Astrocyte (in vitro differentiated cells and primary cell): ENCODE measurements around the gene FXYD7. TPM values are rescaled to one million over a fixed set of nuclear protein-coding genes. Genes with fewer than 3 reads are reported as not detected.

Experiments
- DNase-seq: peaks from one replicate; pipeline ENCODE4 v3.0.0-alpha.2; 2010; ENCODE audit warnings: low read depth
- FAIRE-seq: peaks from 2 replicates; lab custom pipeline; 2011; peaks lifted over from hg19 to GRCh38; lab: Jason Lieb, UNC
- H2AFZ ChIP-seq: 2 replicates; pipeline ENCODE4 v1.6.0; 2012; ENCODE audit warnings: low read depth, low read length, inconsistent platforms
- H3K27ac ChIP-seq: 2 replicates; pipeline ENCODE4 v1.5.1; 2011; ENCODE audit warnings: low read depth, low read length, inconsistent platforms
- H3K27me3 ChIP-seq: 2 replicates; pipeline ENCODE4 v1.6.0; 2011; ENCODE audit warnings: low read length, inconsistent platforms; ENCODE audit not compliant: insufficient read depth
- H3K36me3 ChIP-seq: 2 replicates; pipeline ENCODE4 v1.5.1; 2011; ENCODE audit warnings: low read length, inconsistent platforms; ENCODE audit not compliant: insufficient read depth
- H3K4me1 ChIP-seq: 2 replicates; pipeline ENCODE4 v1.5.1; 2011; ENCODE audit warnings: low read length, inconsistent platforms; ENCODE audit not compliant: insufficient read depth
- H3K4me2 ChIP-seq: 2 replicates; pipeline ENCODE4 v1.6.0; 2012; ENCODE audit warnings: low read length, inconsistent platforms
- H3K4me3 ChIP-seq: 2 replicates; pipeline ENCODE4 v1.5.1; 2011; ENCODE audit warnings: low read depth, mild to moderate bottlenecking, low read length, inconsistent platforms; ENCODE audit not compliant: insufficient read depth
- H3K79me2 ChIP-seq: 2 replicates; pipeline ENCODE4 v1.6.0; 2012; ENCODE audit warnings: mild to moderate bottlenecking, low read length, inconsistent platforms; ENCODE audit not compliant: insufficient read depth
- H3K9ac ChIP-seq: 2 replicates; pipeline ENCODE4 v1.6.0; 2012; ENCODE audit warnings: mild to moderate bottlenecking, low read length, inconsistent platforms
- H3K9me3 ChIP-seq: 2 replicates; pipeline ENCODE4 v1.5.1; 2012; ENCODE audit warnings: low read depth, mild to moderate bottlenecking, low read length, inconsistent platforms; ENCODE audit not compliant: insufficient read depth
- H4K20me1 ChIP-seq: 2 replicates; pipeline ENCODE4 v1.6.0; 2012; ENCODE audit warnings: low read length, inconsistent platforms; ENCODE audit not compliant: insufficient read depth
- H3K27ac Mint-ChIP-seq: one replicate; pipeline ENCODE4 v1.8.0; 2021; ENCODE audit warnings: mild to moderate bottlenecking, mixed read lengths; ENCODE audit not compliant: unreplicated experiment
- H3K27me3 Mint-ChIP-seq: one replicate; pipeline ENCODE4 v1.8.0; 2021; ENCODE audit warnings: low read depth, mixed read lengths; ENCODE audit not compliant: unreplicated experiment
- H3K36me3 Mint-ChIP-seq: one replicate; pipeline ENCODE4 v1.8.0; 2021; ENCODE audit warnings: low read depth, mixed read lengths; ENCODE audit not compliant: unreplicated experiment
- H3K4me1 Mint-ChIP-seq: one replicate; pipeline ENCODE4 v1.8.0; 2021; ENCODE audit warnings: low read depth, mixed read lengths; ENCODE audit not compliant: unreplicated experiment
- H3K4me3 Mint-ChIP-seq: one replicate; pipeline ENCODE4 v1.8.0; 2021; ENCODE audit warnings: mild to moderate bottlenecking, moderate library complexity, mixed read lengths; ENCODE audit not compliant: unreplicated experiment
- H3K9me3 Mint-ChIP-seq: one replicate; pipeline ENCODE4 v1.8.0; 2021; ENCODE audit warnings: mild to moderate bottlenecking, mixed read lengths; ENCODE audit not compliant: unreplicated experiment
- EZH2 ChIP-seq: IDR thresholded peaks from 2 replicates; pipeline ENCODE4 v1.6.1; 2012; ENCODE audit warnings: mild to moderate bottlenecking, low read length, inconsistent platforms; ENCODE audit not compliant: insufficient read depth
- total RNA-seq: library from RNA; stranded (reverse); gene quantifications from 2 replicates; pipeline ENCODE4 v1.2.1, GENCODE V29; 2021
- TF ChIP-seq, protein P1 (sequence below): IDR thresholded peaks from 2 replicates; pipeline ENCODE4 v1.5.1; 2011; ENCODE audit warnings: low read depth, mild to moderate bottlenecking, inconsistent platforms, low read length, moderate library complexity; ENCODE audit not compliant: insufficient read depth

The FXYD7 gene
- total RNA-seq, 1 donor from 2014 or later: not detected

DNA sequence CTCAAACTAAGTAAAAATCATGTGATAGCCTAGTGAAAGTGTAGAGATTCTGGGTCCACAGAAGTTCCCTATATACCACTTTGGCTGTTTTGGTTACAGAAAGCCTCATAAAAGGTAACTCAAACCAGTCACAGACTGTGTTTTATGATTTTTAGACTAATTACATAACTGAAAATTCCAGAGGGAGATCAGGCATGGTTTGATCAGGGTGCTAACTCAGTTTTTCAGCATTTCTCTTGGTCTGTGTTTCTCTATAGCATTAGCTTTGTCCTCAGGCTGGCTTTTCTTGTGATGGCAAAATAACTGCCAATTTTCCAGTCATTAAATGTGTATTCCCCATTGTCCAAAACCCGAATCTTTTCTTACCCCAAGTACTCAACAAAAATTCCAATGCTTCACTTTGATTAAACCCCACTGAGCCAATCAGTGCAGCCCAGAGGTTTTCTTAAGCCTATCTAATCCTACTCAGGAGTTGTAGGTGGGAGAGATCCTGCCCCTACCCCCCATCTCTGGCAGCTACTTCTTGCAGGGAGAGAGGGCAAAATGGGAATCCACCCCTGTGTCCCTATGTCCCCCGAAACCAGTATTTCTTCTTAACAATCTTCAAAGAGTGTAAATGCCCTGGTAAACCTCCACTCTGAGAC, 36.0 kb upstream of the FXYD7 start:
- Mint-ChIP-seq H3K27ac (no peak overlapping the region), H3K36me3 (no peaks in the 10 kb centered on the region), H3K9me3 (peaks cover 7% of the 10 kb centered on the region), H3K4me1 (no peaks in the 10 kb centered on the region), H3K4me3 (peak overlapping the region; percentile 16), H3K27me3 (peaks cover 5% of the 10 kb centered on the region)
- no peak for TF ChIP-seq EZH2
- TF ChIP-seq, protein P1, sequence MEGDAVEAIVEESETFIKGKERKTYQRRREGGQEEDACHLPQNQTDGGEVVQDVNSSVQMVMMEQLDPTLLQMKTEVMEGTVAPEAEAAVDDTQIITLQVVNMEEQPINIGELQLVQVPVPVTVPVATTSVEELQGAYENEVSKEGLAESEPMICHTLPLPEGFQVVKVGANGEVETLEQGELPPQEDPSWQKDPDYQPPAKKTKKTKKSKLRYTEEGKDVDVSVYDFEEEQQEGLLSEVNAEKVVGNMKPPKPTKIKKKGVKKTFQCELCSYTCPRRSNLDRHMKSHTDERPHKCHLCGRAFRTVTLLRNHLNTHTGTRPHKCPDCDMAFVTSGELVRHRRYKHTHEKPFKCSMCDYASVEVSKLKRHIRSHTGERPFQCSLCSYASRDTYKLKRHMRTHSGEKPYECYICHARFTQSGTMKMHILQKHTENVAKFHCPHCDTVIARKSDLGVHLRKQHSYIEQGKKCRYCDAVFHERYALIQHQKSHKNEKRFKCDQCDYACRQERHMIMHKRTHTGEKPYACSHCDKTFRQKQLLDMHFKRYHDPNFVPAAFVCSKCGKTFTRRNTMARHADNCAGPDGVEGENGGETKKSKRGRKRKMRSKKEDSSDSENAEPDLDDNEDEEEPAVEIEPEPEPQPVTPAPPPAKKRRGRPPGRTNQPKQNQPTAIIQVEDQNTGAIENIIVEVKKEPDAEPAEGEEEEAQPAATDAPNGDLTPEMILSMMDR: no peak
- FAIRE-seq (no peak), DNase-seq (no peak)
- no peak overlapping the region for H3K9ac ChIP-seq
- peaks cover 5% of the 10 kb centered on the region for H3K9me3 ChIP-seq
- H3K4me1 ChIP-seq: no peaks in the 10 kb centered on the region
- no peaks in the 10 kb centered on the region for H3K79me2 ChIP-seq
- no peak overlapping the region for H3K4me3 ChIP-seq
- no peaks in the 10 kb centered on the region for H4K20me1 ChIP-seq
- H3K4me2 ChIP-seq: no peak overlapping the region
- no peak overlapping the region for H3K27ac ChIP-seq
- no peak overlapping the region for H2AFZ ChIP-seq
- no peaks in the 10 kb centered on the region for H3K27me3 ChIP-seq
- H3K36me3 ChIP-seq: no peaks in the 10 kb centered on the region

DNA sequence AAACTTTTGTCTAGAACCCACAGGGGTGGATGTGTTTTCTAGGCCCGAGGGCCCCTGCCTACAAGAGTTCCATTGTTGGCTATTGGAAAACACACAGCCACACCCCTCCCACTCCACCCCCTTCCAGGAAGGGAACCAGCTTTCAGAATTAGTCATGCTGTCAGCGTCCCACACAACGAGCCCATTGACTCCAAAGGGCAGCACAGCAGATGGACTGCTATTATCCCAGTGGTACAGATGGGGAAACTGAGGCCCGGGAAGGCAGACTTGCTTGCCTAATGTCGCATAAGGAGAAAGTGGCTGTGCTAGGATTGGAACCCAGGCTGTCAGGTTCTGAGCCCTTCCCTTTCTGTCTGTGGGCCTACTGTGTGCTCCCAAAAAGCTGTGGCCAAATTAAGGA, 35.5 kb upstream of the FXYD7 start:
- Mint-ChIP-seq H3K27me3 (peaks cover 5% of the 10 kb centered on the region), H3K36me3 (no peaks in the 10 kb centered on the region), H3K27ac (no peak overlapping the region), H3K9me3 (peaks cover 7% of the 10 kb centered on the region), H3K4me1 (no peaks in the 10 kb centered on the region), H3K4me3 (no peak overlapping the region)
- no peaks in the 10 kb centered on the region for H3K36me3 ChIP-seq
- H3K4me3 ChIP-seq: no peak overlapping the region
- no peaks in the 10 kb centered on the region for H4K20me1 ChIP-seq
- no peak for FAIRE-seq
- no peaks in the 10 kb centered on the region for H3K27me3 ChIP-seq
- no peaks in the 10 kb centered on the region for H3K79me2 ChIP-seq
- DNase-seq: peak; percentile 26
- peaks cover 5% of the 10 kb centered on the region for H3K9me3 ChIP-seq
- no peak overlapping the region for H3K27ac ChIP-seq
- H3K9ac ChIP-seq: no peak overlapping the region
- no peaks in the 10 kb centered on the region for H3K4me1 ChIP-seq
- H3K4me2 ChIP-seq: no peak overlapping the region
- no peak overlapping the region for H2AFZ ChIP-seq
- TF ChIP-seq, protein P1: no peak
- no peak for TF ChIP-seq EZH2

DNA sequence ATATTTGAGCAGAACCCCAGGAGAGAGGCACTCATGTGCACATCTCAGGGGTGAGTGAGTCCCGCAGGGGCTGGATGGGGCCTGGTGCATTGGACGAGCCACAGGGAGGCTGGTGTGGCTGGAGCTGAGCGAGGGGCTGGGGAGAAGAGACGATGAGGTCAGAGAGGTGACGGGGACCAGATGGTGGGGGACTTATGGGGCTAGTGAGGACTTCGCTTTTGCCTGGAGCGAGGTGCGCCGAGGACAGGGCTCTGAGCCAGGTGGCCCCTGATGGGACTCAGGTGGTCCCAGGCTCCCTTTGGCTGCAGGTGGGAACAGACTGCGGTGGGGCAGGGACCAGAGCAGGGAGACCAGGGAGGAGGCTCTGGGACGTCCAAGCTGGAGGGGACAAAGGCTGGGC, 34.3 kb upstream of the FXYD7 start:
- Histone ChIP-seq H4K20me1 (no peaks in the 10 kb centered on the region), H3K27ac (no peak overlapping the region), H3K4me3 (no peak overlapping the region), H3K27me3 (no peaks in the 10 kb centered on the region), H3K36me3 (no peaks in the 10 kb centered on the region), H2AFZ (no peak overlapping the region), H3K79me2 (no peaks in the 10 kb centered on the region), H3K9ac (no peak overlapping the region), H3K9me3 (peaks cover 5% of the 10 kb centered on the region), H3K4me2 (no peak overlapping the region), H3K4me1 (no peaks in the 10 kb centered on the region)
- DNase-seq (no peak), FAIRE-seq (no peak)
- Mint-ChIP-seq H3K36me3 (no peaks in the 10 kb centered on the region), H3K9me3 (peaks cover 7% of the 10 kb centered on the region), H3K4me3 (no peak overlapping the region), H3K27me3 (peaks cover 5% of the 10 kb centered on the region), H3K27ac (no peak overlapping the region), H3K4me1 (no peaks in the 10 kb centered on the region)
- TF ChIP-seq, protein P1: no peak
- no peak for TF ChIP-seq EZH2
